Ecto neural progenitor cell (in vitro differentiated cells): Measurements from ENCODE around the gene TRNP1.
"Not testable (repeated sequence)": the region's sequence is repeated elsewhere in the genome, so short reads cannot be mapped to it uniquely, and the experiment has no call there.

Experiments
- DNase-seq: peaks from one replicate; pipeline ENCODE4 v3.0.0-alpha.2; 2018; ENCODE audit warnings: low spot score

TRNP1 gene

GRCh38 chr1:26993237-26994019 is at the start of gene TRNP1:
Gene TRNP1, plus strand, starts transcription at chr1:26993692. Its CDS starts 95 bp downstream, at chr1:26993787.
- DNase-seq = peak; percentile 90

- DNase-seq = no peak
These were observed 48.4 kb upstream of the TRNP1 start for GRCh38 chr1:26945138-26945537.

GRCh38 chr1:26945728-26946127 is 47.8 kb upstream of the TRNP1 start:
- DNase-seq = no peak

GRCh38 chr1:26946270-26946669 is 47.2 kb upstream of the TRNP1 start:
- DNase-seq = no peak

- not testable (repeated sequence) for DNase-seq
These were observed 44.8 kb upstream of the TRNP1 start for GRCh38 chr1:26948725-26949057.

- no peak for DNase-seq
These were observed 44.1 kb upstream of the TRNP1 start for GRCh38 chr1:26949266-26949925.

GRCh38 chr1:26949926-26950319 is 43.6 kb upstream of the TRNP1 start:
- no peak for DNase-seq

- no peak for DNase-seq
These were observed 42.9 kb upstream of the TRNP1 start for GRCh38 chr1:26950602-26951001.

GRCh38 chr1:26951216-26951615 is 42.3 kb upstream of the TRNP1 start:
- DNase-seq = no peak

- DNase-seq = no peak
These were observed 41.5 kb upstream of the TRNP1 start for GRCh38 chr1:26951821-26952497.

- DNase-seq = no peak
These were observed 40.1 kb upstream of the TRNP1 start for GRCh38 chr1:26953374-26953773.

- no peak for DNase-seq
These were observed 37.2 kb upstream of the TRNP1 start for GRCh38 chr1:26956321-26956720.

- no peak for DNase-seq
These were observed 36.2 kb upstream of the TRNP1 start for GRCh38 chr1:26957306-26957705.

GRCh38 chr1:26959270-26959669 is 34.2 kb upstream of the TRNP1 start:
- no peak for DNase-seq

- peak; percentile 61 for DNase-seq
These were observed 33.5 kb upstream of the TRNP1 start, which contains the start of gene KDF1 for GRCh38 chr1:26959722-26960624. Gene KDF1, minus strand, starts transcription at chr1:26960468. Its CDS starts 8,088 bp downstream, at chr1:26952380.

GRCh38 chr1:26960625-26960966 is 32.9 kb upstream of the TRNP1 start:
- DNase-seq = no peak

- no peak for DNase-seq
These were observed 31.7 kb upstream of the TRNP1 start for GRCh38 chr1:26961826-26962225.

- DNase-seq = no peak
These were observed 28.3 kb upstream of the TRNP1 start for GRCh38 chr1:26965213-26965612.

- no peak for DNase-seq
These were observed 27.9 kb upstream of the TRNP1 start for GRCh38 chr1:26965628-26966027.

GRCh38 chr1:26970810-26971209 is 22.7 kb upstream of the TRNP1 start:
- DNase-seq = no peak

- no peak for DNase-seq
These were observed 21.9 kb upstream of the TRNP1 start for GRCh38 chr1:26971590-26971989.

GRCh38 chr1:26972390-26972789 is 21.1 kb upstream of the TRNP1 start:
- no peak for DNase-seq
